Endometrial microvascular endothelial cells (primary cell): ENCODE results near the gene KIFC1. TPM values are rescaled to one million over a fixed set of nuclear protein-coding genes. Genes with fewer than 3 reads are reported as not detected.

Experiments
- in situ Hi-C: cut with HindIII; loops from 2 replicates; pipeline ENCODE4 v1.10.0; 2017; ENCODE audit warnings: low sequenced_read_pairs, low pct_unique_long_range_greater_than_20kb; ENCODE audit errors: inconsistent ontology term
- total RNA-seq: library from RNA; depleted of rRNA; stranded (reverse); fragments of >200 nt; gene quantifications from one replicate; pipeline ENCODE4 v1.2.3, GENCODE V29; 2015; ENCODE audit errors: inconsistent ontology term

The KIFC1 gene
- total RNA-seq, 1 donor from 2014 or later = 55.4 TPM

GRCh38 chr6:33455051-33455450 lies 63.4 kb downstream of the KIFC1 start:
- in situ Hi-C loops = no loop called here

DNA sequence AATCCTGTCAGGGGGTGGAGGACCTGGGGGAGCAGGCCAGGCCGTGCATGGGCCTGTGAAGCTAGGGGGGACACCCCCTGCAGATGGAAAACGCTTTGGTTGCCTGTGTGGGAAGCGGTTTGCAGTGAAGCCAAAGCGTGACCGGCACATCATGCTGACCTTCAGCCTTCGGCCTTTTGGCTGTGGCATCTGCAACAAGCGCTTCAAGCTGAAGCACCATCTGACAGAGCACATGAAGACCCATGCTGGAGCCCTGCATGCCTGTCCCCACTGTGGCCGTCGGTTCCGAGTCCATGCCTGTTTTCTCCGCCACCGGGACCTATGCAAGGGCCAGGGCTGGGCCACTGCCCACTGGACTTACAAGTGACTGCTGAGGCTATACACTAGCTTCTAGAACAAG lies 64.5 kb downstream of the KIFC1 start:
- in situ Hi-C loops = no loop called here

- in situ Hi-C loops = no loop called here
These were observed 67.1 kb downstream of the KIFC1 start for GRCh38 chr6:33458676-33459075.

- in situ Hi-C loops = no loop called here
These were observed 67.6 kb downstream of the KIFC1 start for GRCh38 chr6:33459226-33459625.

Other genes starting within 250 kb of the KIFC1 start
- gene COL11A2, start 199.4 kb upstream of the KIFC1 start, total RNA-seq = not detected
- gene RXRB, start 191.2 kb upstream of the KIFC1 start, total RNA-seq = 19.3 TPM
- gene SLC39A7, start 191.0 kb upstream of the KIFC1 start, total RNA-seq = 102 TPM
- gene HSD17B8, start 187.2 kb upstream of the KIFC1 start, total RNA-seq = 6.0 TPM
- gene RING1, start 183.3 kb upstream of the KIFC1 start, total RNA-seq = 9.3 TPM
- 43.4 TPM for gene VPS52, start 119.9 kb upstream of the KIFC1 start, total RNA-seq
- gene RPS18, start 119.7 kb upstream of the KIFC1 start, total RNA-seq = 3,623 TPM
- 4.0 TPM for gene B3GALT4, start 114.7 kb upstream of the KIFC1 start, total RNA-seq
- gene WDR46, start 102.6 kb upstream of the KIFC1 start, total RNA-seq = 75.1 TPM
- gene PFDN6, start 102.2 kb upstream of the KIFC1 start, total RNA-seq = 59.0 TPM
- 40.3 TPM for gene RGL2, start 92.9 kb upstream of the KIFC1 start, total RNA-seq
- 112 TPM for gene TAPBP, start 77.7 kb upstream of the KIFC1 start, total RNA-seq
- 29.3 TPM for gene ZBTB22, start 74.1 kb upstream of the KIFC1 start, total RNA-seq
- 44.5 TPM for gene DAXX, start 68.9 kb upstream of the KIFC1 start, total RNA-seq
- 20.3 TPM for gene PHF1, start 19.2 kb downstream of the KIFC1 start, total RNA-seq
- 117 TPM for gene CUTA, start 26.3 kb downstream of the KIFC1 start, total RNA-seq
- gene SYNGAP1, start 28.2 kb downstream of the KIFC1 start, total RNA-seq = 1.7 TPM
- gene ZBTB9, start 62.8 kb downstream of the KIFC1 start, total RNA-seq = 8.1 TPM
- gene BAK1, start 188.5 kb downstream of the KIFC1 start, total RNA-seq = 13.7 TPM
- 56.0 TPM for gene ITPR3, start 229.5 kb downstream of the KIFC1 start, total RNA-seq